Gastrocnemius medialis (tissue), 4 donors: ENCODE results near the gene ZBTB7C. TPM values are rescaled to one million over a fixed set of nuclear protein-coding genes. Genes with fewer than 3 reads are reported as not detected.
A peak's percentile ranks its signal among the peaks of the same experiment; 100 is the strongest.

ENCODE experiments used
- ATAC-seq, 2 donors: fragments of 150-250 bp; one replicate each; pipeline ENCODE4 v1.9.1; 2016
- DNase-seq, 2 donors: peaks; one replicate each; pipeline ENCODE4 v3.0.0-alpha.2; 2019
- H3K27ac ChIP-seq, 4 donors: fragments of 200-600 bp; sonication (generic); 1 replicate in 1 of 4; 2 replicates in 3 of 4; pipeline ENCODE4 v1.5.1; 2016 to 2018; ENCODE audit warnings: mild to moderate bottlenecking in 2 of 4, moderate library complexity in 1 of 4
- H3K27me3 ChIP-seq, 3 donors: fragments of 200-600 bp; sonication (generic) in 2 of 3; 1 replicate in 1 of 3; 2 replicates in 2 of 3; pipeline versions ENCODE4 v1.5.1 to v1.6.0; 2016 to 2019; ENCODE audit warnings: mild to moderate bottlenecking in 1 of 3, moderate library complexity in 1 of 3
- H3K36me3 ChIP-seq, 2 donors: fragments of 200-600 bp; sonication (generic) in 1 of 2; one replicate each; pipeline ENCODE4 v1.5.1; 2017 to 2018
- H3K4me1 ChIP-seq, 2 donors: fragments of 200-600 bp; sonication (generic) in 1 of 2; one replicate each; pipeline ENCODE4 v1.5.1; 2016 to 2017; ENCODE audit warnings: mild to moderate bottlenecking in 2 of 2
- H3K4me3 ChIP-seq, 4 donors: fragments of 200-600 bp; sonication (generic) in 3 of 4; 1 replicate in 1 of 4; 2 replicates in 3 of 4; pipeline ENCODE4 v1.5.1; 2016 to 2019; ENCODE audit warnings: mild to moderate bottlenecking in 2 of 4
- H3K9me3 ChIP-seq, 3 donors: fragments of 200-600 bp; sonication (generic) in 2 of 3; 1 replicate in 1 of 3; 2 replicates in 2 of 3; pipeline ENCODE4 v1.5.1; 2016 to 2019
- CTCF ChIP-seq, 5 experiments: fragments of 450-650 bp in 3 of 5; fragments of 200-600 bp in 2 of 5; sonication (generic) in 2 of 5; IDR thresholded peaks in 4 of 5; conservative IDR thresholded peaks in 1 of 5; 1 replicate in 4 of 5; 2 replicates in 1 of 5; pipeline ENCODE4 v1.5.1; 2016 to 2019; ENCODE audit warnings: antibody characterized with exemption in 5 of 5, mild to moderate bottlenecking in 3 of 5, moderate library complexity in 3 of 5
- POLR2A ChIP-seq, 2 donors: fragments of 450-650 bp; IDR thresholded peaks; one replicate each; pipeline ENCODE4 v1.6.1; 2017; ENCODE audit warnings: antibody characterized with exemption in 2 of 2, mild to moderate bottlenecking in 2 of 2, moderate library complexity in 2 of 2
- in situ Hi-C, 4 donors: fragments of 200-750 bp; cut with MboI; loops; one replicate each; pipeline versions ENCODE4 v1.15.0 to v1.8.0; 2017; ENCODE audit warnings: low sequenced_read_pairs in 4 of 4
- intact Hi-C: fragments of 100-400 bp; cut with DNase I; formaldehyde crosslinking; loops from one replicate; pipeline ENCODE4 v1.15.1; 2023; ENCODE audit warnings: low total_unique reads
- total RNA-seq, 4 donors: library from RNA; depleted of rRNA; stranded (reverse); fragments of >200 nt; gene quantifications; one replicate each; pipeline versions ENCODE4 v1.1.0 to v1.2.3, GENCODE V29; 2016

Gene ZBTB7C
- total RNA-seq, 4 donors from 2014 or later = 0.53 to 12.3 (median 1.1) TPM

- peaks cover 10 to 11% of the 10 kb centered on the region in 2 donors for H3K4me1 ChIP-seq
- H3K9me3 ChIP-seq = no peaks in the 10 kb centered on the region
- H3K27me3 ChIP-seq = peaks cover 20 to 24% (median 21%) of the 10 kb centered on the region in 3 donors
- in situ Hi-C loops = loop anchor here in 1 of 4 donors (25.0 kb wide), 1 partner anchor 250 kb away; no protein-coding TSS in a partner anchor
- H3K27ac ChIP-seq = no peak overlapping the region
- DNase-seq = no peak
- TF ChIP-seq POLR2A (IDR thresholded peaks at IDR 0.05) (no peak), CTCF (IDR thresholded peaks at IDR 0.05 in 4 of 5, conservative IDR thresholded peaks at IDR 0.05 in 1 of 5) (peak in 4 of 5 experiments; percentile 15 to 66 (median 46))
- H3K36me3 ChIP-seq = no peaks in the 10 kb centered on the region
- intact Hi-C loops = no loop called here
- H3K4me3 ChIP-seq = no peak overlapping the region
- ATAC-seq = no peak
Measured at GRCh38 chr18:48412339-48412929, 3.3 kb upstream of the ZBTB7C start.

DNA sequence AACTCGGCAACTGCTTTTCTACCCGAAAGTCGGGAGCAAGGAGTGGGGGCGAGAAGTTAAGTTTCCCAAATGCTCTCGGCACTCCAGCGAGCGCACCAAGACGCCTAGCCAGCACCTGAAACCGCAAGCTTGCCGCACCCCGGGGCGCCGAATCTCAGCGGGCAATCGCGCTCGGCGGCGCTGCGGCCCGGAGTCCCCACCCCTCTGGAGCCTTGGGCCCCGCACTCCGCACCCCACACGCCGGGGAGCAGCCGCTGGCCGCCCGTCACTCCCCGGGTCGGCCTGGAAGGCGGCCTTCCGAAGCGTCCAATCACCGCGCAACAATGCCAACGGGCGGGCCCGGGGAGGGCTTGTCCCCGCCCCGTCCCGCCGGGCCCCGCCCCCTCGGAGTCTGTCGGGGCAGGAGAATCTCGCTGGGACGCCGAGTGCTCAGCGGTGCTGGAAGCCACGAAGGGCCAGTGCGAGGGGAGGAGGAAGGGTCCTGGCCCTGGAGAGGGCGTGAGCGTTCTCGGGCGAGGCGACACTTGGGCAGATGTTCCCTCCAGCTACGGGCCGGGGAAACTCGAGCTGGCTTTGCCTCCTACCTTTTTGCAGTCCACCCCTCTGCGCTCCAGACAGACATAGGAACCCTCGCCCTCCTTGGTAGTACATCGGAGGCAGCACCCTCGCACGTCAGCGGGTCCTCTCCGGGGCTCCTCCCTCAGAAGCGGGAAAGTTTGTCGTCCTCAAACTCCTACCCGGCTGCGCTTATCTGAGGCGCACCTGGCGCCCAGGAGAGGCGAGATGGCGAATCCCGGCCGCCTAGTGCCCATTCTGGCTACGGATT is 1.1 kb upstream of the ZBTB7C start:
- in situ Hi-C loops = loop anchor here in 1 of 4 donors (25.0 kb wide), 1 partner anchor 248 kb away; no protein-coding TSS in a partner anchor
- peaks cover 21 to 38% (median 27%) of the 10 kb centered on the region in 3 donors for H3K27me3 ChIP-seq
- peak; percentile 76 to 79 for TF ChIP-seq POLR2A (IDR thresholded peaks at IDR 0.05)
- peak in 1 of 5 experiments; percentile 10 for TF ChIP-seq CTCF (IDR thresholded peaks at IDR 0.05 in 4 of 5, conservative IDR thresholded peaks at IDR 0.05 in 1 of 5)
- no peaks in the 10 kb centered on the region for H3K9me3 ChIP-seq
- DNase-seq (peak; percentile 84), ATAC-seq (peak; percentile 85 to 86)
- intact Hi-C loops = loop anchor here (2.0 kb wide), 1 partner anchor 34 kb away; no protein-coding TSS in a partner anchor
- peaks cover 10 to 11% of the 10 kb centered on the region in 2 donors for H3K4me1 ChIP-seq
- H3K27ac ChIP-seq = peak overlapping the region; percentile 71 to 88 (median 78)
- peak overlapping the region; percentile 78 to 88 (median 85) for H3K4me3 ChIP-seq
- H3K36me3 ChIP-seq = no peaks in the 10 kb centered on the region

DNA sequence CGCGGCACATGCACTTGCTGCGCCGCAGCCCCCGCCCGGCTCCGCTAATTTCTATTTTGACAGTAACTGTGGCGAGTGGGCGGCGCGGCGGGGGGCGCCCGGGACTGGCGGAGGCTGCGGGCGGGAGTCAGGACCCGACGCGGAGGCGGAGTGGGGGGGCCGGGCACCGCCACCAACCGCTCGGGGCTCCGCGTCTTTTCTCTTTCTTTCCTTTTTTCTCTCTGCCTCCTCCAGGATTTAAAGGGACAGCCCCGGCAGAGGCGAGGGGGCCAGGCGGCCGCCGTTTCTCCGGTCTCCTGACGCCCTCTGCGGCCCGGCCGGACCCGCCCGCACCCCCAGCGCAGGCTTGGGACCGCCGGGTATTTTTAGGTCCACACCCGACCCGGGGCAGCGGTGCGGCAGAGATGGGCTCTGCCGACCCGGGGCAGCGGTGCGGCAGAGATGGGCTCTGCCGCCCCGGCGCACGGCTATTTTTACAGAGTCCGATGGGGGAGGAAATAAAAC is 460 bp upstream of the ZBTB7C start:
- ATAC-seq (peak; percentile 48 to 60), DNase-seq (peak in 1 of 2 donors; percentile 27)
- H3K27ac ChIP-seq = peak overlapping the region; percentile 71 to 88 (median 78)
- peaks cover 10 to 11% of the 10 kb centered on the region in 2 donors for H3K4me1 ChIP-seq
- peaks cover 19 to 38% (median 26%) of the 10 kb centered on the region in 3 donors for H3K27me3 ChIP-seq
- intact Hi-C loops = loop anchor here (2.0 to 10.0 kb wide), 4 partner anchors 35 to 479 kb away; partner anchors contain the start of gene SMAD2
- in situ Hi-C loops = loop anchor here in 1 of 4 donors (25.0 kb wide), 1 partner anchor 247 kb away; no protein-coding TSS in a partner anchor
- peak overlapping the region; percentile 78 to 88 (median 85) for H3K4me3 ChIP-seq
- H3K36me3 ChIP-seq = no peaks in the 10 kb centered on the region
- TF ChIP-seq POLR2A (IDR thresholded peaks at IDR 0.05) (no peak), CTCF (IDR thresholded peaks at IDR 0.05 in 4 of 5, conservative IDR thresholded peaks at IDR 0.05 in 1 of 5) (no peak)
- H3K9me3 ChIP-seq = no peaks in the 10 kb centered on the region

DNA sequence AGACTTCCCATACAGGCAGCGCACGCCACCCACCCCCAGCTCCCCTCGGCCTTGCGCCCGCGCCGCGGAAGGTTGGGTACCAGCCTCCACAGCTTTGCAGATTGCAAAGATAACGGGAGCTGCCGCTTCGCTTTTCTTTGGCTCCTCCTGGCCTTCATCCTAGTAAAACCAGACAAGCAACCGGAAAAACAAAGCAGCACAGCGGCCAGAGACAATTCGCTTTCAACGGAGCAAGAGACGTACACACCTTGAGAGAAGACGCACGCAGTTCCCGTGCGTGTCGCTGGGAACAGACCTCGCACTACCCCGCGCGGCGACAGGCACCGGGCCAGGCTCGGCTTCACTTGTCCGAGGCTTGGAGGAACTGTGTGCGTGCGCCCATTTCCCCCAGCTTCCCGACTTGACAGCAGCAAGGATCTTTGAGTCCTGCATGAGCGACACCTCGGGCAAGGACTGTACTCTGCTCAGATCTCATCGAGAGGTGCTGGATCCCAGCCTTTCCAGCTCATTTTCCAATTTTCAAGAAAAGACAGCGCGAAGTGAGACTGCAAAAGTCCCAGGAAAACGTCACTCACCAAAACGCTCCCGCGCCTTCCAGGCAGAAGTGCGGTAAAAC is 964 bp downstream of the ZBTB7C start:
- no peaks in the 10 kb centered on the region for H3K9me3 ChIP-seq
- H3K36me3 ChIP-seq = no peaks in the 10 kb centered on the region
- H3K4me1 ChIP-seq = peaks cover 10 to 11% of the 10 kb centered on the region in 2 donors
- in situ Hi-C loops = loop anchor here in 1 of 4 donors (25.0 kb wide), 1 partner anchor 246 kb away; no protein-coding TSS in a partner anchor
- DNase-seq = no peak
- TF ChIP-seq POLR2A (IDR thresholded peaks at IDR 0.05) (no peak), CTCF (IDR thresholded peaks at IDR 0.05 in 4 of 5, conservative IDR thresholded peaks at IDR 0.05 in 1 of 5) (no peak)
- intact Hi-C loops = loop anchor here (2.0 to 10.0 kb wide), 3 partner anchors 113 to 477 kb away; partner anchors contain the start of gene SMAD2
- peaks cover 14 to 35% (median 26%) of the 10 kb centered on the region in 3 donors for H3K27me3 ChIP-seq
- peak overlapping the region; percentile 62 to 87 (median 74) for H3K4me3 ChIP-seq
- no peak for ATAC-seq
- H3K27ac ChIP-seq = peak overlapping the region in 1 of 4 donors; percentile 88
